Right atrium auricular region (tissue), 2 donors: ENCODE data around the gene CHRND. TPM values are rescaled to one million over a fixed set of nuclear protein-coding genes. Genes with fewer than 3 reads are reported as not detected.

Source experiments
- DNase-seq: peaks from one replicate; pipeline ENCODE4 v3.0.0-alpha.2; 2019; ENCODE audit warnings: low spot score
- H3K27ac ChIP-seq, 2 donors: fragments of 200-600 bp; sonication (generic); 1 replicate in 1 of 2; 2 replicates in 1 of 2; pipeline ENCODE4 v1.5.1; 2016 to 2019
- H3K27me3 ChIP-seq, 2 donors: fragments of 200-600 bp; sonication (generic); one replicate each; pipeline versions ENCODE4 v1.5.1 to v1.6.0; 2017 to 2019
- H3K36me3 ChIP-seq: fragments of 200-600 bp; sonication (generic); one replicate; pipeline ENCODE4 v1.5.1; 2016
- H3K4me1 ChIP-seq, 2 donors: fragments of 200-600 bp; sonication (generic); one replicate each; pipeline versions ENCODE4 v1.5.1 to v1.6.0; 2017 to 2019
- H3K4me3 ChIP-seq, 2 donors: fragments of 200-600 bp; sonication (generic); 1 replicate in 1 of 2; 2 replicates in 1 of 2; pipeline ENCODE4 v1.5.1; 2017 to 2019; ENCODE audit warnings: mild to moderate bottlenecking in 1 of 2, moderate library complexity in 1 of 2
- H3K9me3 ChIP-seq, 2 donors: fragments of 200-600 bp; sonication (generic); one replicate each; pipeline ENCODE4 v1.5.1; 2019
- CTCF ChIP-seq, 2 donors: fragments of 200-600 bp; sonication (generic); IDR thresholded peaks; one replicate each; pipeline ENCODE4 v1.5.1; 2019; ENCODE audit warnings: antibody characterized with exemption in 2 of 2
- total RNA-seq, 2 donors: library from RNA; depleted of rRNA; stranded (reverse); fragments of >200 nt; gene quantifications; one replicate each; pipeline ENCODE4 v1.1.0, GENCODE V29; 2016

The CHRND gene
- total RNA-seq, 2 donors from 2014 or later, result 0.19 TPM; not detected in 1

- TF ChIP-seq CTCF (IDR thresholded peaks at IDR 0.05), result no peak
- no peak overlapping the region for H3K27ac ChIP-seq
- peaks cover 0 to 18% of the 10 kb centered on the region in 2 donors for H3K4me1 ChIP-seq
- H3K4me3 ChIP-seq, result no peak overlapping the region
- H3K9me3 ChIP-seq, result no peaks in the 10 kb centered on the region
- peaks cover 5 to 8% of the 10 kb centered on the region in 2 donors for H3K27me3 ChIP-seq
- DNase-seq, result no peak
- H3K36me3 ChIP-seq, result no peaks in the 10 kb centered on the region
Measured at GRCh38 chr2:232483923-232484627, 41.9 kb upstream of the CHRND start.

GRCh38 chr2:232484628-232485347, 41.2 kb upstream of the CHRND start:
- H3K27me3 ChIP-seq, result peaks cover 5 to 8% of the 10 kb centered on the region in 2 donors

GRCh38 chr2:232485348-232485756, 40.6 kb upstream of the CHRND start:
- Histone ChIP-seq H3K4me3 (no peak overlapping the region), H3K27me3 (peaks cover 5 to 8% of the 10 kb centered on the region in 2 donors), H3K27ac (no peak overlapping the region), H3K4me1 (peaks cover 0 to 18% of the 10 kb centered on the region in 2 donors), H3K36me3 (no peaks in the 10 kb centered on the region), H3K9me3 (no peaks in the 10 kb centered on the region)
- no peak for TF ChIP-seq CTCF (IDR thresholded peaks at IDR 0.05)
- DNase-seq, result no peak

More at GRCh38 chr2:232484628-232485347, 41.2 kb upstream of the CHRND start:
- Histone ChIP-seq H3K36me3 (no peaks in the 10 kb centered on the region), H3K9me3 (no peaks in the 10 kb centered on the region), H3K4me1 (peaks cover 0 to 18% of the 10 kb centered on the region in 2 donors), H3K4me3 (no peak overlapping the region), H3K27ac (no peak overlapping the region)
- no peak for DNase-seq
- no peak for TF ChIP-seq CTCF (IDR thresholded peaks at IDR 0.05)

GRCh38 chr2:232485757-232486557, 40.0 kb upstream of the CHRND start:
- no peaks in the 10 kb centered on the region for H3K9me3 ChIP-seq
- H3K4me1 ChIP-seq, result peaks cover 0 to 18% of the 10 kb centered on the region in 2 donors
- H3K36me3 ChIP-seq, result no peaks in the 10 kb centered on the region
- H3K27me3 ChIP-seq, result peaks cover 5 to 8% of the 10 kb centered on the region in 2 donors
- TF ChIP-seq CTCF (IDR thresholded peaks at IDR 0.05), result no peak
- DNase-seq, result no peak
- no peak overlapping the region for H3K4me3 ChIP-seq
- H3K27ac ChIP-seq, result no peak overlapping the region

- H3K9me3 ChIP-seq, result no peaks in the 10 kb centered on the region
- no peak for TF ChIP-seq CTCF (IDR thresholded peaks at IDR 0.05)
- H3K36me3 ChIP-seq, result no peaks in the 10 kb centered on the region
- DNase-seq, result no peak
- no peak overlapping the region for H3K27ac ChIP-seq
- H3K4me1 ChIP-seq, result peaks cover 0 to 18% of the 10 kb centered on the region in 2 donors
- peak overlapping the region in 1 of 2 donors; percentile 32 for H3K4me3 ChIP-seq
- peaks cover 5 to 8% of the 10 kb centered on the region in 2 donors for H3K27me3 ChIP-seq
Measured at GRCh38 chr2:232486558-232487384, 39.2 kb upstream of the CHRND start.
